ENCODE results near the gene FASN. TPM values are rescaled to one million over a fixed set of nuclear protein-coding genes. Genes with fewer than 3 reads are reported as not detected.

FASN gene
- total and polyA plus RNA-seq, 2 of the 13 experiments (the other 11 are each of a cell fraction or from before 2014, with no cell fraction given) = 51.7 to 101 TPM

DNA sequence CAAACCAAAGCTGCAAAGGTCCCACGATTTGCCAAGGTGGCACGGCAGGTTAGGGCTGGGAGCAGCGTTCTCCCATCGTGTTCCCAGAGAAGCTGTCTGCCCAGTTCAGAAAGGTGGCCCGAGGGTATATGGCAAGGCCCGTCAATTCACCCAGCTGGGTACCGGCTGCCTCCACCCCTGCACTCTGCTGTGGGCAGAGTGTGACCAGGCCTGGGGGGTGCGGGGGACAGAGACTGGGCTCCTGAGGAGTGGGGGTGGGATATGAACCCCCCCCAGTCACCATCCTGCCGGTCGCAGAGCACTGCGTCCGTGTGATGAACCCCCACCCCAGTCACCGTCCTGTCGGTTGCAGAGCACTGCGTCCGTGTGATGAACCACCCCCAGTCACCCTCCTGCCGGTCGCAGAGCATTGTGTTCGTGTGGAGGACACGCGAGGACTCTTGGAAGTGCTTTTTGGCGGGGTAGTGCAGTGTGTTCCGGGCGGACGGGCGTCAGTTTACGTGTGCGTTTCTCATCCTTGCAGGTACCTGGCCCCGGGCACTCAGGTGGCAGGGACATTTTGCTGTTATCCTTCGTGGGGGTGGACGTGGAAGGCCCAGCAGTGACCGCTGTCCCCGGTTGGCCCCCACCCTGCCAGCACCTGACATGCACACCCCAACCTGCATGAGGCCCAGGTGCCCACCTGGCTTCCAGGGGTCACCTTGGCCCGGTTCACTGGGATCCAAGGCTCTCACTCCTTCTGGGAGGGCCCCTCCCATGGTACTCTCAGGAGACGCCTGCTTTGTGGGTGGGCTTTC, 2.7 kb upstream of the FASN start (continued):
- no peak for TF ChIP-seq PRPF4 (IDR thresholded peaks at IDR 0.05; ENCODE audit: low read depth, low read length, poor library complexity, severe bottlenecking)
- TF ChIP-seq HNF4G (IDR thresholded peaks at IDR 0.05; ENCODE audit: borderline replicate concordance, low read depth, low read length) = no peak
- TF ChIP-seq HNF4G (CRISPR knock-in tag; IDR thresholded peaks at IDR 0.05; ENCODE audit: borderline replicate concordance, low read depth) = no peak
- TF ChIP-seq, protein P1, sequence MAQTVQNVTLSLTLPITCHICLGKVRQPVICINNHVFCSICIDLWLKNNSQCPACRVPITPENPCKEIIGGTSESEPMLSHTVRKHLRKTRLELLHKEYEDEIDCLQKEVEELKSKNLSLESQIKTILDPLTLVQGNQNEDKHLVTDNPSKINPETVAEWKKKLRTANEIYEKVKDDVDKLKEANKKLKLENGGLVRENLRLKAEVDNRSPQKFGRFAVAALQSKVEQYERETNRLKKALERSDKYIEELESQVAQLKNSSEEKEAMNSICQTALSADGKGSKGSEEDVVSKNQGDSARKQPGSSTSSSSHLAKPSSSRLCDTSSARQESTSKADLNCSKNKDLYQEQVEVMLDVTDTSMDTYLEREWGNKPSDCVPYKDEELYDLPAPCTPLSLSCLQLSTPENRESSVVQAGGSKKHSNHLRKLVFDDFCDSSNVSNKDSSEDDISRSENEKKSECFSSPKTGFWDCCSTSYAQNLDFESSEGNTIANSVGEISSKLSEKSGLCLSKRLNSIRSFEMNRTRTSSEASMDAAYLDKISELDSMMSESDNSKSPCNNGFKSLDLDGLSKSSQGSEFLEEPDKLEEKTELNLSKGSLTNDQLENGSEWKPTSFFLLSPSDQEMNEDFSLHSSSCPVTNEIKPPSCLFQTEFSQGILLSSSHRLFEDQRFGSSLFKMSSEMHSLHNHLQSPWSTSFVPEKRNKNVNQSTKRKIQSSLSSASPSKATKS (CRISPR knock-in tag; IDR thresholded peaks at IDR 0.05) = no peak
- TF ChIP-seq ZNF138 (CRISPR knock-in tag; IDR thresholded peaks at IDR 0.05; ENCODE audit: low read depth) = no peak
- no peak for TF ChIP-seq ZNF382 (CRISPR knock-in tag; IDR thresholded peaks at IDR 0.05; ENCODE audit: borderline replicate concordance)
- no peak for TF ChIP-seq MYC (CRISPR knock-in tag; IDR thresholded peaks at IDR 0.05; ENCODE audit: borderline replicate concordance)
- no peak for TF ChIP-seq ZNF674 (CRISPR knock-in tag; IDR thresholded peaks at IDR 0.05; ENCODE audit: low read depth)
- TF ChIP-seq, protein P2, sequence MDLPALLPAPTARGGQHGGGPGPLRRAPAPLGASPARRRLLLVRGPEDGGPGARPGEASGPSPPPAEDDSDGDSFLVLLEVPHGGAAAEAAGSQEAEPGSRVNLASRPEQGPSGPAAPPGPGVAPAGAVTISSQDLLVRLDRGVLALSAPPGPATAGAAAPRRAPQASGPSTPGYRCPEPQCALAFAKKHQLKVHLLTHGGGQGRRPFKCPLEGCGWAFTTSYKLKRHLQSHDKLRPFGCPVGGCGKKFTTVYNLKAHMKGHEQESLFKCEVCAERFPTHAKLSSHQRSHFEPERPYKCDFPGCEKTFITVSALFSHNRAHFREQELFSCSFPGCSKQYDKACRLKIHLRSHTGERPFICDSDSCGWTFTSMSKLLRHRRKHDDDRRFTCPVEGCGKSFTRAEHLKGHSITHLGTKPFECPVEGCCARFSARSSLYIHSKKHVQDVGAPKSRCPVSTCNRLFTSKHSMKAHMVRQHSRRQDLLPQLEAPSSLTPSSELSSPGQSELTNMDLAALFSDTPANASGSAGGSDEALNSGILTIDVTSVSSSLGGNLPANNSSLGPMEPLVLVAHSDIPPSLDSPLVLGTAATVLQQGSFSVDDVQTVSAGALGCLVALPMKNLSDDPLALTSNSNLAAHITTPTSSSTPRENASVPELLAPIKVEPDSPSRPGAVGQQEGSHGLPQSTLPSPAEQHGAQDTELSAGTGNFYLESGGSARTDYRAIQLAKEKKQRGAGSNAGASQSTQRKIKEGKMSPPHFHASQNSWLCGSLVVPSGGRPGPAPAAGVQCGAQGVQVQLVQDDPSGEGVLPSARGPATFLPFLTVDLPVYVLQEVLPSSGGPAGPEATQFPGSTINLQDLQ (CRISPR knock-in tag; IDR thresholded peaks at IDR 0.05) = no peak
- no peak for TF ChIP-seq CHCHD3 (CRISPR knock-in tag; IDR thresholded peaks at IDR 0.05)
- TF ChIP-seq, protein P3, sequence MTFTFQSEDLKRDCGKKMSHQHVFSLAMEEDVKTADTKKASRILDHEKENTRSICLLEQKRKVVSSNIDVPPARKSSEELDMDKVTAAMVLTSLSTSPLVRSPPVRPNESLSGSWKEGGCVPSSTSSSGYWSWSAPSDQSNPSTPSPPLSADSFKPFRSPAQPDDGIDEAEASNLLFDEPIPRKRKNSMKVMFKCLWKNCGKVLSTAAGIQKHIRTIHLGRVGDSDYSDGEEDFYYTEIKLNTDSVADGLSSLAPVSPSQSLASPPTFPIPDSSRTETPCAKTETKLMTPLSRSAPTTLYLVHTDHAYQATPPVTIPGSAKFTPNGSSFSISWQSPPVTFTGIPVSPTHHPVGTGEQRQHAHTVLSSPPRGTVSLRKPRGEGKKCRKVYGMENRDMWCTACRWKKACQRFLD (CRISPR knock-in tag; IDR thresholded peaks at IDR 0.05; ENCODE audit: borderline replicate concordance) = no peak
- TF ChIP-seq ZNF256 (CRISPR knock-in tag; conservative IDR thresholded peaks at IDR 0.05) = no peak
- no peak for TF ChIP-seq SMAD1 (CRISPR knock-in tag; IDR thresholded peaks at IDR 0.05; ENCODE audit: borderline replicate concordance, low read depth)
- TF ChIP-seq SOX5 (CRISPR knock-in tag; IDR thresholded peaks at IDR 0.05; ENCODE audit: borderline replicate concordance) = no peak
- TF ChIP-seq NR2F1 (CRISPR knock-in tag; IDR thresholded peaks at IDR 0.05) = no peak
- TF ChIP-seq WIZ (CRISPR knock-in tag; IDR thresholded peaks at IDR 0.05) = no peak
- TF ChIP-seq, protein P4, sequence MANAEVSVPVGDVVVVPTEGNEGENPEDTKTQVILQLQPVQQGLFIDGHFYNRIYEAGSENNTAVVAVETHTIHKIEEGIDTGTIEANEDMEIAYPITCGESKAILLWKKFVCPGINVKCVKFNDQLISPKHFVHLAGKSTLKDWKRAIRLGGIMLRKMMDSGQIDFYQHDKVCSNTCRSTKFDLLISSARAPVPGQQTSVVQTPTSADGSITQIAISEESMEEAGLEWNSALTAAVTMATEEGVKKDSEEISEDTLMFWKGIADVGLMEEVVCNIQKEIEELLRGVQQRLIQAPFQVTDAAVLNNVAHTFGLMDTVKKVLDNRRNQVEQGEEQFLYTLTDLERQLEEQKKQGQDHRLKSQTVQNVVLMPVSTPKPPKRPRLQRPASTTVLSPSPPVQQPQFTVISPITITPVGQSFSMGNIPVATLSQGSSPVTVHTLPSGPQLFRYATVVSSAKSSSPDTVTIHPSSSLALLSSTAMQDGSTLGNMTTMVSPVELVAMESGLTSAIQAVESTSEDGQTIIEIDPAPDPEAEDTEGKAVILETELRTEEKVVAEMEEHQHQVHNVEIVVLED (CRISPR knock-in tag; IDR thresholded peaks at IDR 0.05; ENCODE audit: borderline replicate concordance) = no peak
- TF ChIP-seq GABPB1 (CRISPR knock-in tag; IDR thresholded peaks at IDR 0.05) = no peak
- no peak for TF ChIP-seq THYN1 (CRISPR knock-in tag; IDR thresholded peaks at IDR 0.05; ENCODE audit: borderline replicate concordance, low read depth)
- no peak; the same call in 1 of the 2 replicates for TF ChIP-seq ZNF383 (CRISPR knock-in tag; IDR thresholded peaks at IDR 0.05; ENCODE audit: borderline replicate concordance)
- no peak for TF ChIP-seq HDAC1 (CRISPR knock-in tag; IDR thresholded peaks at IDR 0.05)

All from HepG2 (cell line).